Mesendoderm (in vitro differentiated cells): ENCODE measurements around the gene AMPD2.

Experiments
- DNase-seq: peaks from one replicate; pipeline ENCODE4 v3.0.0; 2013
- H2AK5ac ChIP-seq: 2 replicates; pipeline ENCODE4 v1.6.1; 2013; ENCODE audit warnings: low read length, inconsistent platforms
- H2BK120ac ChIP-seq: 2 replicates; pipeline ENCODE4 v1.6.1; 2013; ENCODE audit warnings: low read depth, mild to moderate bottlenecking, low read length, moderate library complexity, mixed read lengths
- H2BK15ac ChIP-seq: replicated peaks from 2 replicates; pipeline ENCODE4 v1.6.1; 2013; ENCODE audit warnings: low read depth, mild to moderate bottlenecking, moderate library complexity
- H2BK5ac ChIP-seq: 2 replicates; pipeline ENCODE4 v1.6.1; 2013; ENCODE audit warnings: low read length, inconsistent platforms
- H3K18ac ChIP-seq: 2 replicates; pipeline ENCODE4 v1.6.1; 2013; ENCODE audit warnings: mild to moderate bottlenecking, low read length, mixed read lengths
- H3K23ac ChIP-seq: one replicate; pipeline ENCODE4 v1.6.1; 2013; ENCODE audit warnings: low read length
- H3K27ac ChIP-seq: 2 replicates; pipeline ENCODE4 v1.5.1; 2013; ENCODE audit warnings: low read depth, mild to moderate bottlenecking, inconsistent platforms, low read length, moderate library complexity
- H3K27me3 ChIP-seq: 2 replicates; pipeline ENCODE4 v1.6.1; 2013; ENCODE audit warnings: low read length, control low read depth, mild to moderate bottlenecking, inconsistent platforms; ENCODE audit not compliant: insufficient read depth, poor library complexity
- H3K36me3 ChIP-seq: 2 replicates; pipeline ENCODE4 v1.6.1; 2013; ENCODE audit warnings: low read length, inconsistent platforms; ENCODE audit not compliant: control insufficient read depth, insufficient read depth
- H3K4ac ChIP-seq: one replicate; pipeline ENCODE4 v1.6.1; 2013; ENCODE audit warnings: low read depth, mild to moderate bottlenecking, low read length, moderate library complexity
- H3K4me1 ChIP-seq: 2 replicates; pipeline ENCODE4 v1.6.1; 2013; ENCODE audit warnings: low read depth, low read length, inconsistent platforms; ENCODE audit not compliant: control insufficient read depth
- H3K4me2 ChIP-seq: 2 replicates; pipeline ENCODE4 v1.6.1; 2013; ENCODE audit warnings: low read length
- H3K4me3 ChIP-seq: 2 replicates; pipeline ENCODE4 v1.5.1; 2013; ENCODE audit warnings: mild to moderate bottlenecking, low read length
- H3K56ac ChIP-seq: one replicate; pipeline ENCODE4 v1.6.1; 2013; ENCODE audit warnings: low read length
- H3K79me1 ChIP-seq: 2 replicates; pipeline ENCODE4 v1.6.1; 2013; ENCODE audit warnings: low read length, inconsistent platforms
- H3K79me2 ChIP-seq: 2 replicates; pipeline ENCODE4 v1.6.1; 2013; ENCODE audit warnings: mild to moderate bottlenecking, low read length; ENCODE audit not compliant: control insufficient read depth, insufficient read depth
- H3K9ac ChIP-seq: 2 replicates; pipeline ENCODE4 v1.6.1; 2013; ENCODE audit warnings: low read length, inconsistent platforms
- H4K5ac ChIP-seq: one replicate; pipeline ENCODE4 v1.6.1; 2013; ENCODE audit warnings: low read length
- H4K8ac ChIP-seq: one replicate; pipeline ENCODE4 v1.6.1; 2013; ENCODE audit warnings: low read depth, mild to moderate bottlenecking, control low read depth, low read length, moderate library complexity
- WGBS: extraction: QIAGEN DNeasy Blood & Tissue Kit; methylation state at CpG from one replicate; pipeline ENCODE4 v1.1.7; 2013; ENCODE audit warnings: low lambda C conversion rate, missing lambda C conversion rate; ENCODE audit not compliant: insufficient coverage; ENCODE audit errors: extremely low coverage; 5-methylcytosine and 5-hydroxymethylcytosine counted together

AMPD2 gene

DNA sequence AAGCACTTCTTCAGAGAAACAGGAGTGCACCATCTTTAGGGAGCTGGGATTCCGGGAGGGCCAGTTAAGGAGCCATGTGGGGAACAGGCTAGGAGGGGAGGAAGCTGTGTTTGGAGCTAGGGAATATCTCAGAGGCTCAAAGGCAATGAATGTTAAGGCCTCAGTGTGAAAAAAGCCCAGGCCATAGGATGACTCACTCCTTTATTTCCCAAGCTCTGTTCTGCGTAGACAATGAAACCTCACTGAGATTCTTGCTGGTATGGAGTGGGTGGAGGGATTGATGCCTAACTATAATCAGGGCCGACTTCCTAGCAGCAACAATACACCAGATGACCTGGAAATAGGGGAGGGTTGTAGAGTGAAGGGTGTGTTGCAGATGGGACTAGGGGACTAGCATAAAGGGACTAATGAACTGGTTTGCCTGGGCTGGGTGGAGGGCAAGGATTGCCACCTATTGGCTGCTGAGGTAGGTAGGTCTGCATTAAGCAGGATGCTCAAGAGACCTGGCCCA is 2.3 kb upstream of the AMPD2 start:
- peak; percentile 95 for DNase-seq
- Histone ChIP-seq H2BK5ac (peak overlapping the region; percentile 18), H3K27ac (peak overlapping the region; percentile 28)

DNA sequence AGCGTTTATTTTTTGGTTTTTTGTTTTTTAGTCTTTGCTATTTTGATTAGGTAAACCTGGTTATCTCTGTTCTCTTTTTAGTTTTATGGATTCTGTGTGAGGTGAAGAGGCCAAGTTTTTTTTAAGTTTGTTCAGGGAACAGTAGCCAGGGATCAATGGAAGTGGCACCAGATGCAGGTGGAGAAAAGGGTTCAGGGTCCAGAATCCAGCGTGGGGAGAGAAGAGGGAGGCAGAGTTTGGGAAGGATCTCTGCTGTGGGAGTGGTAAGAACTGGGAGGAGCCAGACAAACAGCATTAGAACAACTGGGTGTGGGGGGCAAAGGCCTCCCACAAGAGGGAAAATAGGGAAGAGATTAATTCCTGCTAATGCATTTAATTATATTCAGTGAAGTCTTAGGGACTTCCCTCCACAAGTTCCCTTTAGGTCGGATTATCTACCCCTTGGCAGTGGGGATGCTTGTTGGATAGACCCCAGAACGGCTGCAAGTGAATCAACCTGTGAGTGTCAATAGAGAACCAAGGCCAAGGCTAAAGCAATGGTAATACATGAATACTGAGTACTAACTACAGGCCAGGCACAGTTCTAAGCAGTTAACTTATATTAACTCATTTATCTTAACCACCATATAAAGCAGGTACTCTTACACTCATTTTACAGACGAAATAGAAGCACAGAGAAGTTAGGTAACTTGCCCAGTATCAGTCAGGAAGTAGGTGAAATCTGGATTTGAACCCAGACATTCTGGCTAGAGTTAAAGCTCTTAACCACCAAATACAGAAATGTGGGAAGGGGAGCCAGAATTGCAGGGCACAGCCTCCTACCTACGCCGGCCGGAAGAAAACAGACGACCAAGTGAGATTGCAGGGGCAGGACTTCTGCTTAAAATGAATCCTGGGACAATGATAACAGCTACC is 719 bp upstream of the AMPD2 start:
- Histone ChIP-seq H3K4me1 (peaks cover 2% of the 10 kb centered on the region), H3K79me2 (peaks cover 29% of the 10 kb centered on the region), H3K56ac (peak overlapping the region; percentile 91), H2AK5ac (no peak overlapping the region), H3K27me3 (no peaks in the 10 kb centered on the region), H3K79me1 (peaks cover 19% of the 10 kb centered on the region), H2BK5ac (peak overlapping the region; percentile 43), H3K36me3 (no peaks in the 10 kb centered on the region), H2BK15ac (no peak overlapping the region), H3K18ac (no peak overlapping the region), H4K8ac (no peak overlapping the region), H3K9ac (peak overlapping the region; percentile 71), H3K27ac (no peak overlapping the region), H3K4ac (no peak overlapping the region), H3K4me2 (peak overlapping the region; percentile 85), H4K5ac (no peak overlapping the region), H2BK120ac (no peak overlapping the region), H3K4me3 (no peak overlapping the region), H3K23ac (no peak overlapping the region)
- no peak for DNase-seq
- WGBS: no CpG with 5 or more reads among the region's 9 CpGs

More for the DNA sequence above, 2.3 kb upstream of the AMPD2 start:
- Histone ChIP-seq H3K27me3 (no peaks in the 10 kb centered on the region), H3K79me1 (peaks cover 11% of the 10 kb centered on the region), H4K5ac (no peak overlapping the region), H3K4ac (no peak overlapping the region), H3K4me1 (peaks cover 2% of the 10 kb centered on the region), H3K23ac (no peak overlapping the region), H4K8ac (no peak overlapping the region), H2BK120ac (no peak overlapping the region), H3K4me3 (no peak overlapping the region), H3K36me3 (no peaks in the 10 kb centered on the region), H3K56ac (peak overlapping the region; percentile 43), H3K4me2 (no peak overlapping the region), H2AK5ac (no peak overlapping the region), H2BK15ac (no peak overlapping the region), H3K18ac (no peak overlapping the region), H3K79me2 (peaks cover 16% of the 10 kb centered on the region), H3K9ac (peak overlapping the region; percentile 6)
- WGBS: no CpG with 5 or more reads among the region's 3 CpGs

GRCh38 chr1:109620401-109620791 is 759 bp downstream of the AMPD2 start:
- peaks cover 2% of the 10 kb centered on the region for H3K4me1 ChIP-seq
- WGBS: no CpG with 5 or more reads among the region's 9 CpGs
- peak; percentile 67 for DNase-seq

GRCh38 chr1:109620841-109621286 is 1.2 kb downstream of the AMPD2 start:
- H2BK5ac ChIP-seq: no peak overlapping the region
- H3K4me1 ChIP-seq: peaks cover 2% of the 10 kb centered on the region
- peak overlapping the region; percentile 97 for H3K9ac ChIP-seq
- no peak overlapping the region for H3K27ac ChIP-seq
- peak overlapping the region; percentile 42 for H3K18ac ChIP-seq
- no peak overlapping the region for H4K5ac ChIP-seq
- DNase-seq: peak; percentile 96
- no peak overlapping the region for H3K4ac ChIP-seq
- H2AK5ac ChIP-seq: no peak overlapping the region
- no peak overlapping the region for H3K23ac ChIP-seq
- H3K56ac ChIP-seq: peak overlapping the region; percentile 96
- H2BK15ac ChIP-seq: no peak overlapping the region
- peaks cover 30% of the 10 kb centered on the region for H3K79me2 ChIP-seq
- H3K4me2 ChIP-seq: peak overlapping the region; percentile 98
- no peaks in the 10 kb centered on the region for H3K27me3 ChIP-seq
- no CpG with 5 or more reads among the region's 18 CpGs for WGBS
- H3K4me3 ChIP-seq: peak overlapping the region; percentile 89
- no peaks in the 10 kb centered on the region for H3K36me3 ChIP-seq
- H3K79me1 ChIP-seq: peaks cover 23% of the 10 kb centered on the region
- no peak overlapping the region for H2BK120ac ChIP-seq
- H4K8ac ChIP-seq: no peak overlapping the region

More at GRCh38 chr1:109620401-109620791, 759 bp downstream of the AMPD2 start:
- H3K23ac ChIP-seq: peak overlapping the region; percentile 90
- no peaks in the 10 kb centered on the region for H3K27me3 ChIP-seq
- H3K18ac ChIP-seq: peak overlapping the region; percentile 42
- no peaks in the 10 kb centered on the region for H3K36me3 ChIP-seq
- peak overlapping the region; percentile 97 for H3K9ac ChIP-seq
- H3K79me2 ChIP-seq: peaks cover 30% of the 10 kb centered on the region
- peak overlapping the region; percentile 98 for H3K4me2 ChIP-seq
- H3K27ac ChIP-seq: peak overlapping the region; percentile 60
- H2BK15ac ChIP-seq: no peak overlapping the region
- H3K56ac ChIP-seq: peak overlapping the region; percentile 96
- peak overlapping the region; percentile 89 for H3K4me3 ChIP-seq
- no peak overlapping the region for H2BK120ac ChIP-seq
- H2BK5ac ChIP-seq: peak overlapping the region; percentile 78
- no peak overlapping the region for H4K8ac ChIP-seq
- H3K4ac ChIP-seq: no peak overlapping the region
- no peak overlapping the region for H4K5ac ChIP-seq
- H2AK5ac ChIP-seq: peak overlapping the region; percentile 59
- H3K79me1 ChIP-seq: peaks cover 23% of the 10 kb centered on the region

GRCh38 chr1:109621379-109622136 is 1.9 kb downstream of the AMPD2 start:
- Histone ChIP-seq H3K18ac (no peak overlapping the region), H3K79me2 (peaks cover 30% of the 10 kb centered on the region), H2BK5ac (no peak overlapping the region), H3K36me3 (no peaks in the 10 kb centered on the region), H3K4me1 (peaks cover 2% of the 10 kb centered on the region), H2AK5ac (no peak overlapping the region), H3K27ac (no peak overlapping the region), H2BK120ac (no peak overlapping the region), H4K5ac (no peak overlapping the region), H3K79me1 (peaks cover 23% of the 10 kb centered on the region), H3K4ac (no peak overlapping the region), H2BK15ac (no peak overlapping the region), H3K27me3 (no peaks in the 10 kb centered on the region), H3K4me2 (peak overlapping the region; percentile 85), H3K23ac (no peak overlapping the region), H3K9ac (peak overlapping the region; percentile 76), H3K4me3 (no peak overlapping the region), H4K8ac (no peak overlapping the region), H3K56ac (peak overlapping the region; percentile 56)
- WGBS: no CpG with 5 or more reads among the region's 13 CpGs
- no peak for DNase-seq
